T follicular helper cell (primary cell): ENCODE data around the gene MEN1.

Source experiments
- DNase-seq: peaks from one replicate; pipeline ENCODE4 v3.0.0-alpha.2; 2020; ENCODE audit warnings: low read depth

The MEN1 gene

DNA sequence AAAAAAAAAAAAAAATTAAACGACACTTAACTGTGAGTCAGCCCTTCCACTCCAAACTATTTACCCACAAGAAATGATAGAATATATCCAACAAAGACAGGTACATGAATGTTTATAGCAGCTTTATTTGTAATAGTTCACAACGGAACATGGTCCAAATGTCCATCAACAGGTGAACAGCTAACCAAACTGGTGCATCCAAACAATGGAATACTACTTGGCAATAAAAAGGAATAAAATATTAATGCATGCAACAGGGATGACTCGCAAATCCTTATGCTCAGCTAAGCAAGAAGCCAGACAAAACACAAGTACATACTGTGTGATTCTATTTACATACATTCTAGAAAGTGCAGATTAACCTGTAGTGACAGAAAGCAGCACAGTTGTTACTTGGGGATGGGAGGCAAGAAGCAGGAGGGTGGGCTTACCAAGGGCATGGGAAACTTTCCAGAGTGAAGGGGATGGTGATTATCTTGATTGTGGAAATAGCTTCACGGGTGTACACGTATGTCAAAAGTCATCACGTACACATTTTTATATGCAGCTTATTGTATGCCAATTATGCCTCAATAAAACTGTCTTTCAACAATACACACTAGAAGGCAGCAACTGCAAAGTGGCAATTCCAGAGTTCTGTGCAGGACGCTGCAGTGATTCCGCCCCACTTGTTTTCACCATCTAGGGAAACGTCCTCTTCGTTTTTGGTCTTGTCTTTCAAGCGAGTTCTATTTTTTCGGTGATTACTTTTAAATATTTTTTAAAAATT, 25.4 kb downstream of the MEN1 start:
- DNase-seq = no peak

- DNase-seq = peak; percentile 99
Observed at GRCh38 chr11:64778473-64779298, 31.7 kb downstream of the MEN1 start, which contains the start of gene SF1. Gene SF1, minus strand, starts transcription at chr11:64778542. Its CDS starts 150 bp downstream, at chr11:64778392.

DNA sequence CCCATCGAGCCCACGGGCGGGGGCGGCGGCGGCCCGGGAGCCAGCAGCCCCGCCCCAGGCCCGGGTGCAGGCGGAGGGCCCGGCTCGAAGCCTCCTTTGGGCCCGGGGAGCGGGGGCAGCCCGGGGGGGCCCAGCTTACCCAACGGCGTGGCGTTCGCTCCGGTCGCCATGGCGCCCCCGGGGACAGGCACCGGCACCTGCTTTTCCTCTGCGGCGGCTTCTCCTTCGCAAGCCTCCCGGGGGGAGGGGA, 32.2 kb downstream of the MEN1 start:
- no peak for DNase-seq

- DNase-seq = peak; percentile 74
Observed at GRCh38 chr11:64777449-64778222, 32.7 kb downstream of the MEN1 start.

- DNase-seq = no peak
Observed at GRCh38 chr11:64776875-64777274, 33.5 kb downstream of the MEN1 start.

- no peak for DNase-seq
Observed at GRCh38 chr11:64776425-64776824, 33.9 kb downstream of the MEN1 start.

GRCh38 chr11:64774144-64774543, 36.2 kb downstream of the MEN1 start:
- no peak for DNase-seq

GRCh38 chr11:64772303-64773018, 37.9 kb downstream of the MEN1 start:
- no peak for DNase-seq

- DNase-seq = no peak
Observed at GRCh38 chr11:64771861-64772260, 38.5 kb downstream of the MEN1 start.

GRCh38 chr11:64770120-64770519, 40.2 kb downstream of the MEN1 start:
- no peak for DNase-seq

DNA sequence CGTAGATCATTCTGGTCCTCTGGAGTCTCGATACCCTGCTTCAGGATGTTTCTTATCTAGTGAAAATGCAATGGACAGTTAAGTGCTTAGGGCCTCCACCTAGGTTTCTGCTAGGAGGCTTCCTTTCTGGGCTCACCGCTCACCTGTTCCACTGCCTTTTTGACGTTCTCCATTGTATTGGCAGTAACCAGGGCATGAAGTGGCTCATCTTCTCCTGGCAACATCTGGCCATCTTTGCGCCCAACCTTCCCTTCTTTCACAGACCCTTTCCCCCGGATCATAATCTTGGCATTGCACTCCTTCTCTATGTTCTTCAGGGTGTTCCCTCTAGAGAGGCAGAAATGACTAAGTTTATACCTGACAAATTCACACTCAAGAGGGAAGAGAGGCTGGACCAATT, 41.1 kb downstream of the MEN1 start:
- DNase-seq = no peak

- no peak for DNase-seq
Observed at GRCh38 chr11:64768300-64768694, 42.1 kb downstream of the MEN1 start.

GRCh38 chr11:64767344-64768299, 42.7 kb downstream of the MEN1 start:
- DNase-seq = peak; percentile 73

- no peak for DNase-seq
Observed at GRCh38 chr11:64766881-64767280, 43.5 kb downstream of the MEN1 start.

GRCh38 chr11:64765851-64766665, 44.3 kb downstream of the MEN1 start:
- no peak for DNase-seq

- DNase-seq = no peak
Observed at GRCh38 chr11:64765291-64765850, 45.0 kb downstream of the MEN1 start.

DNA sequence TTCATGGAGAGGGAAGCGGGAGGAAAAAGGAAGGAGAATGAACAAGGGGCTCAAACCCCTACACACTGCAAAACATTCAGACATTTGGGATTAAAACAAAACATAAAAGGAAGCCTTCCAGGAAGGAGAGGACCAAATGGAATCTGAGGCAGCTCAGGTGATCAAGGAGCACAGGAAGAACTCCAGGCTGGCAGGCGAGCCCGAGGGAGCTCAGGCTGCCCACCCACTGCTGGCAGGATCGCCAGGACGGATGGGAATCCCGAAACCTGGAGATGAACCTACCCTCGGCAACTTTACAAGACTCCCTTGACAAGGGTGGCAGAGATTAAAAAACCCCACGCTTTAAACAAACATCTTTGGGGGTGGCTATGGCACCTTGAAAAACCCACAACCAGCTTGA, 45.6 kb downstream of the MEN1 start:
- no peak for DNase-seq

DNA sequence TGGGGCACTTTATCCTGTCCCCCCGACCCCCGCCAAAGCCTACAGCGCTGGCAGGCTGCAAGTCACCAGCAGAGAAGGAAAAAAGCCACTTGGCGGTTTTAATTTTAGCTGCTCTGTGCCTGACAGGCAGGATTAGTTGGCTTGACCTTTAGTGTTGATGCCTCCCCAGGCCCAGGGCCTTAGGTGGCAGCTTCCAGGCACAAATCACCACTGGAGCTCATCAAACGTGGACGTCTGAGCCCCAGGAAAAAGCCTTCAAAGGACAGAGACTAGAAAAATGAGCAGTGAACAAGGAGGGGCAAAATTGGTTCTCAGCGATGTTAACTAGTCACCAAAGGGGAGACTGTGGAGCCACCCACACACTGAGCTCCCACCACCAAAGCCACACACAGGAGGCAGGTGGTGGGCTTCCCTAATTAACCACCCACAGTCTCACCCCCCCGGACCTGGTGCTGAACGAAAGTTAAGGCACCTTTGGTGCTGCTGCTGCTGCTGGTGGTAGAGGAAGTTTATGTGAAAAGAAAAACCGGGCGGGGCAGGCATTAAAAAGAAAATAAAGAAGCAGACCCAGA, 46.2 kb downstream of the MEN1 start:
- no peak for DNase-seq

DNA sequence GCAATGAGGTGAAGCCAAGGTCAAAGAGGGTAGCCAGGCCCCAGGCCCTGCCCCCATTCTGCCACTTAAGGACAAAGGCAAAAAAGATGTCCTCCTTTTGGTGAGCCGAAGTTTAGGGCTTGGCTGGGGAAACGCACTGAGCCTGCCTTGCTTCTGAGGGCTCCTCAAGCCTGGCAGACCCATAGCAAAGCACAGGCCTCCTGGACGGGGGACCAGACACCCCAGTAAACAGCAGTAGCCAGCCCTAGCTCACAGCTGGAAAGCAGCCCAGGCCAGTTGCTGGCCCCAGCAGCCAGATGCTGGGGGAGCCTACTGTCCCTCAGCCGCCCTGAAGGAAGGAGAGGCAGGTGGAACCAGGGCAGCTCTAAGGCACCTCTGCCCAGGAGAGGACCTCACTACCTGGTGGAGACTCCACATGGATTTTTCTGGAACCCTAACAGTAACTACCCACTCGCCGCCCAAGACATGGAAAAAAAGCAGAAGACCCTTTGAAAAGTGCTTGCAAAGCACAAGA, 46.8 kb downstream of the MEN1 start:
- DNase-seq = no peak
